HG02870 (cell line): ENCODE results near the gene ENDOG.
A peak's percentile ranks its signal among the peaks of the same experiment; 100 is the strongest.
"Not testable (repeated sequence)": the region's sequence is repeated elsewhere in the genome, so short reads cannot be mapped to it uniquely, and the experiment has no call there.

Experiments used
- ATAC-seq: cut with Tn5 transposase; IDR thresholded peaks from one replicate; pipeline ENCODE4 v1.9.1; 2021; ENCODE audit warnings: mild to moderate bottlenecking, moderate library complexity; ENCODE audit not compliant: unreplicated experiment

Gene ENDOG

GRCh38 chr9:128818099-128818838 lies at the start of gene ENDOG:
Gene ENDOG, plus strand, starts transcription at chr9:128818500. Its CDS starts 185 bp downstream, at chr9:128818685.
- peak; percentile 90 for ATAC-seq

GRCh38 chr9:128768606-128769005 lies 49.7 kb upstream of the ENDOG start:
- no peak for ATAC-seq

GRCh38 chr9:128770286-128771030 lies 47.8 kb upstream of the ENDOG start:
- ATAC-seq = no peak

- ATAC-seq = peak; percentile 26
Observed at GRCh38 chr9:128771094-128771721, 47.1 kb upstream of the ENDOG start.

GRCh38 chr9:128771745-128772519 lies 46.4 kb upstream of the ENDOG start, which contains the start of gene ZER1:
Gene ZER1, minus strand, starts transcription at chr9:128771927. Its CDS starts 16,362 bp downstream, at chr9:128755565.
- ATAC-seq = peak; percentile 88

GRCh38 chr9:128773049-128773448 lies 45.3 kb upstream of the ENDOG start:
- ATAC-seq = no peak

GRCh38 chr9:128774804-128775203 lies 43.5 kb upstream of the ENDOG start:
- ATAC-seq = no peak

- not testable (repeated sequence) for ATAC-seq
Observed at GRCh38 chr9:128780093-128780492, 38.2 kb upstream of the ENDOG start.

GRCh38 chr9:128781187-128782070 lies 36.9 kb upstream of the ENDOG start:
- ATAC-seq = no peak

GRCh38 chr9:128782669-128783068 lies 35.6 kb upstream of the ENDOG start:
- no peak for ATAC-seq

GRCh38 chr9:128785427-128785826 lies 32.9 kb upstream of the ENDOG start:
- ATAC-seq = no peak

- ATAC-seq = peak; percentile 71
Observed at GRCh38 chr9:128786681-128787601, 31.4 kb upstream of the ENDOG start, which contains the start of gene TBC1D13. Gene TBC1D13, plus strand, starts transcription at chr9:128787253. Its CDS starts 101 bp downstream, at chr9:128787354.

GRCh38 chr9:128787659-128788058 lies 30.6 kb upstream of the ENDOG start:
- no peak for ATAC-seq

GRCh38 chr9:128788445-128788844 lies 29.9 kb upstream of the ENDOG start:
- no peak for ATAC-seq

- no peak for ATAC-seq
Observed at GRCh38 chr9:128790536-128790935, 27.8 kb upstream of the ENDOG start.

- no peak for ATAC-seq
Observed at GRCh38 chr9:128792134-128792533, 26.2 kb upstream of the ENDOG start.

- ATAC-seq = no peak
Observed at GRCh38 chr9:128792978-128793686, 25.2 kb upstream of the ENDOG start.

GRCh38 chr9:128794961-128795360 lies 23.3 kb upstream of the ENDOG start:
- not testable (repeated sequence) for ATAC-seq
